K562 (cell line): Measurements from ENCODE around the gene ZNF613. TPM values are rescaled to one million over a fixed set of nuclear protein-coding genes. Genes with fewer than 3 reads are reported as not detected.
A peak's percentile ranks its signal among the peaks of the same experiment; 100 is the strongest.

ENCODE experiments used
- ARHGAP35 ChIP-seq: fragments of 450-650 bp; IDR thresholded peaks from 2 replicates; pipeline ENCODE4 v1.6.1; 2018; ENCODE audit not compliant: partially characterized antibody
- BCOR ChIP-seq: fragments of 450-650 bp; IDR thresholded peaks from 2 replicates; pipeline ENCODE4 v1.6.1; 2016
- CBX8 ChIP-seq: fragments of 200-600 bp; sonication (generic); IDR thresholded peaks from 2 replicates; pipeline ENCODE4 v1.6.1; 2012; ENCODE audit warnings: borderline replicate concordance, mixed run types, low read depth, mild to moderate bottlenecking, moderate library complexity, mixed read lengths, low read length, control low read depth, inconsistent platforms; ENCODE audit not compliant: poor library complexity, severe bottlenecking; ENCODE audit errors: extremely low read depth
- CCAR2 ChIP-seq: fragments of 200-400 bp; formaldehyde crosslinking; IDR thresholded peaks from 2 replicates; pipeline ENCODE4 v1.6.1; 2017; ENCODE audit warnings: mild to moderate bottlenecking, low read depth, low read length
- FOXM1 ChIP-seq, 2 experiments: fragments of 450-650 bp in 1 of 2; sonication (generic) in 1 of 2; formaldehyde crosslinking in 1 of 2; IDR thresholded peaks; 2 replicates each; pipeline versions ENCODE4 v1.6.1 to v1.9.0; 2017 to 2022; ENCODE audit warnings: low read depth in 2 of 2, mild to moderate bottlenecking in 2 of 2, missing genetic modification reagents in 1 of 2, moderate library complexity in 1 of 2
- HDAC1 ChIP-seq, 2 experiments: fragments of 450-650 bp; IDR thresholded peaks; 2 replicates each; pipeline ENCODE4 v1.6.1; 2016 to 2017; ENCODE audit warnings: inconsistent platforms in 1 of 2, mild to moderate bottlenecking in 1 of 2, moderate library complexity in 1 of 2
- KAT7 ChIP-seq: sonication (generic); formaldehyde crosslinking; IDR thresholded peaks from 2 replicates; pipeline ENCODE4 v1.8.0; 2022; ENCODE audit warnings: missing genetic modification reagents, mild to moderate bottlenecking, borderline replicate concordance
- KLF6 ChIP-seq: fragments of 250-450 bp; sonication (Bioruptor Pico); IDR thresholded peaks from 2 replicates; pipeline ENCODE4 v1.4.0; 2020; ENCODE audit warnings: mild to moderate bottlenecking, moderate library complexity, borderline replicate concordance
- NRF1 ChIP-seq, 2 experiments: fragments of 450-650 bp; IDR thresholded peaks in 1 of 2; conservative IDR thresholded peaks in 1 of 2; 2 replicates each; pipeline ENCODE4 v1.6.1; 2014; ENCODE audit warnings: mild to moderate bottlenecking in 2 of 2
- RBM34 ChIP-seq: fragments of 200-400 bp; formaldehyde crosslinking; IDR thresholded peaks from 2 replicates; pipeline ENCODE4 v1.6.1; 2018; ENCODE audit warnings: low read length, borderline replicate concordance; ENCODE audit not compliant: insufficient read depth
- TAF7 ChIP-seq: fragments of 450-650 bp; IDR thresholded peaks from 2 replicates; pipeline ENCODE4 v1.6.1; 2016; ENCODE audit warnings: missing genetic modification characterization, missing compliant biosample characterization
- TRIM24 ChIP-seq, 2 experiments: fragments of 450-650 bp; IDR thresholded peaks; 2 replicates each; pipeline ENCODE4 v1.6.1; 2016
- ZNF232 ChIP-seq: sonication (generic); formaldehyde crosslinking; IDR thresholded peaks from 2 replicates; pipeline ENCODE4 v1.8.0; 2022; ENCODE audit warnings: mild to moderate bottlenecking, missing genetic modification reagents
- ZNF586 ChIP-seq: fragments of 450-650 bp; formaldehyde crosslinking; conservative IDR thresholded peaks from 2 replicates; pipeline ENCODE4 v1.4.0; 2020; ENCODE audit warnings: mild to moderate bottlenecking, moderate library complexity
- ZNF76 ChIP-seq: fragments of 250-450 bp; sonication (Bioruptor Pico); IDR thresholded peaks from 2 replicates; pipeline ENCODE4 v1.4.0; 2020; ENCODE audit warnings: mild to moderate bottlenecking, moderate library complexity, borderline replicate concordance
- polyA plus RNA-seq, 8 experiments: library from polyadenylated mRNA; depleted of rRNA in 4 of 8; stranded (reverse) in 5 of 8; unstranded in 3 of 8; fragments of >200 nt; fragmentation: Nextera tagmentation in 2 of 8; fragmentation: Illumina TruSeq in 1 of 8; extraction: Ambion mirVana in 2 of 8; extraction: Trizol in 1 of 8; gene quantifications; 2 replicates each; pipeline versions ENCODE4 v1.2.1 to v1.2.3, GENCODE V29; 2011 to 2014; ENCODE audit warnings: inconsistent platforms in 1 of 8, missing spikeins in 1 of 8
- total RNA-seq, 7 experiments: library from RNA; depleted of rRNA in 6 of 7; stranded (reverse); fragments of >200 nt in 6 of 7; fragmentation: Illumina TruSeq in 2 of 7; extraction: Trizol in 2 of 7; gene quantifications; 2 replicates each; pipeline versions ENCODE4 v1.2.1 to v1.2.3, GENCODE V29; 2011 to 2021; ENCODE audit warnings: low replicate concordance in 1 of 7
- TF ChIP-seq, protein P1 (sequence below): fragments of 450-650 bp; IDR thresholded peaks from 2 replicates; pipeline ENCODE4 v1.6.1; 2014; ENCODE audit warnings: low read depth, mild to moderate bottlenecking, moderate library complexity, borderline replicate concordance
- TF ChIP-seq, protein P2 (sequence below): sonication (generic); formaldehyde crosslinking; IDR thresholded peaks from 2 replicates; pipeline ENCODE4 v1.5.0; 2020; ENCODE audit warnings: missing genetic modification reagents
- TF ChIP-seq, protein P3 (sequence below): fragments of 450-650 bp; formaldehyde crosslinking; IDR thresholded peaks from 2 replicates; pipeline ENCODE4 v1.4.0; 2020; ENCODE audit warnings: mild to moderate bottlenecking, moderate library complexity

Gene ZNF613
- total and polyA plus RNA-seq, 9 of the 15 experiments (the other 6 are each of a cell fraction or from before 2014, with no cell fraction given): 2.1 to 4.5 (median 2.7) TPM

DNA sequence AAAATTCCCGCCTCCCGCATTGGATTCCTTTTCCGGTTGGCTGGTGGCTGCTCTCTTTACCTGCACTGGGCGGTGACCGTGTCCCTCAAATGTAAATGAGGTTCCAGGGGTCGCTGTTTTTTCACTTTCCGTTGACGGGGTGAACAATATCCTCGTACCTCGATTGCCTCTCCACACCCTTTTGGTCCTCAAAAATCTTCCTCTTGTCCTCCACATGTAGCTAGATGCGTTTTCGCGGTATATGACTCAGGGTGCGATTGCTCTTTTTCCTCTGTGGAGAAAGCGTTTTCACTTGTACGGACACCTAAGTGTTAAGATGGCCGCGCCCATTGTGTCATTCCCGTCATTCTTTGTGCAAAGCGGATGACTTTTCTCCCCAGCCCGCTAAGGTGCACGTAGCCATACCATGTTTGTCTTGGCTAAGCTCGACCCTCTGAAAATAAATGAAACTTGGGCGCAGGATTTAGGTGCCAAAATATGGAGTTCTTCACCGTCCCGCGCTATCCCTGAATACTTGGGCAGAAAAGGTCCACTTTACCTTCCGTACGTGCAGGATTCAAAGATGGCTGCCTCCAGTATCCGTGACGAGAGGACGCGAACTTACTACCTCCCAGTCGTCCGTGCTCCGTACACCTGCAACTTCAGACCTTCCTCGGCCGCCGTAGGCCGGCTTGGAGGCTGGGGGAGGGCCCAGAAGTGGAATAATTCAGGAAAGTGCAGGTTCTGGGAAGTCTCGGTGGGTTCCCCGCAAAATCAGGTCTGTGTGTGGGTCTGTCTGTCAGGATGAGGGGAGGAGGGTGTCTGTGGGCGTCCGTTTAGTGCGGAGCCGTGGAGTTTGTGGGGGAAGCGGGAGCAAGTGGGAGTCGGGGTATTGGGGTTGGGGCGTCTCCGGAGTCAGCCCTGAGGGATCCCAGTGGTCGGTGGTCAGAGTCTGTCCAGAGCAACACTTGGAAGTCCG, at the start of gene ZNF613 (continued):
- TF ChIP-seq ARHGAP35 (no peak), KLF6 (CRISPR knock-in tag) (no peak), FOXM1 (IDR thresholded peaks at IDR 0.05; ENCODE audit: low read depth) (peak; percentile 2; the same call in 1 of the 2 replicates), FOXM1 (CRISPR knock-in tag; IDR thresholded peaks at IDR 0.05; ENCODE audit: low read depth) (no peak), ZNF76 (CRISPR knock-in tag) (peak; percentile 83; the same call in 1 of the 2 replicates), CBX8 (no peak), HDAC1 (IDR thresholded peaks at IDR 0.05) (peak in 1 of 2 experiments; percentile 75; a peak in 2 of 4 replicates), NRF1 (conservative IDR thresholded peaks at IDR 0.05 in 1 of 2, IDR thresholded peaks at IDR 0.05 in 1 of 2) (peak in 1 of 2 experiments; percentile 22; a peak in 1 of 4 replicates), ZNF586 (CRISPR knock-in tag) (no peak), CCAR2 (no peak), RBM34 (no peak), ZNF232 (CRISPR knock-in tag) (no peak), BCOR (no peak), TAF7 (tag) (no peak), KAT7 (CRISPR knock-in tag) (no peak), TRIM24 (IDR thresholded peaks at IDR 0.05) (peak in 1 of 2 experiments; percentile 29; a peak in 2 of 4 replicates)
- TF ChIP-seq, protein P1, sequence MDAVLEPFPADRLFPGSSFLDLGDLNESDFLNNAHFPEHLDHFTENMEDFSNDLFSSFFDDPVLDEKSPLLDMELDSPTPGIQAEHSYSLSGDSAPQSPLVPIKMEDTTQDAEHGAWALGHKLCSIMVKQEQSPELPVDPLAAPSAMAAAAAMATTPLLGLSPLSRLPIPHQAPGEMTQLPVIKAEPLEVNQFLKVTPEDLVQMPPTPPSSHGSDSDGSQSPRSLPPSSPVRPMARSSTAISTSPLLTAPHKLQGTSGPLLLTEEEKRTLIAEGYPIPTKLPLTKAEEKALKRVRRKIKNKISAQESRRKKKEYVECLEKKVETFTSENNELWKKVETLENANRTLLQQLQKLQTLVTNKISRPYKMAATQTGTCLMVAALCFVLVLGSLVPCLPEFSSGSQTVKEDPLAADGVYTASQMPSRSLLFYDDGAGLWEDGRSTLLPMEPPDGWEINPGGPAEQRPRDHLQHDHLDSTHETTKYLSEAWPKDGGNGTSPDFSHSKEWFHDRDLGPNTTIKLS: peak; percentile 70
- TF ChIP-seq, protein P2, sequence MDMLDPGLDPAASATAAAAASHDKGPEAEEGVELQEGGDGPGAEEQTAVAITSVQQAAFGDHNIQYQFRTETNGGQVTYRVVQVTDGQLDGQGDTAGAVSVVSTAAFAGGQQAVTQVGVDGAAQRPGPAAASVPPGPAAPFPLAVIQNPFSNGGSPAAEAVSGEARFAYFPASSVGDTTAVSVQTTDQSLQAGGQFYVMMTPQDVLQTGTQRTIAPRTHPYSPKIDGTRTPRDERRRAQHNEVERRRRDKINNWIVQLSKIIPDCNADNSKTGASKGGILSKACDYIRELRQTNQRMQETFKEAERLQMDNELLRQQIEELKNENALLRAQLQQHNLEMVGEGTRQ (CRISPR knock-in tag): no peak
- TF ChIP-seq, protein P3, sequence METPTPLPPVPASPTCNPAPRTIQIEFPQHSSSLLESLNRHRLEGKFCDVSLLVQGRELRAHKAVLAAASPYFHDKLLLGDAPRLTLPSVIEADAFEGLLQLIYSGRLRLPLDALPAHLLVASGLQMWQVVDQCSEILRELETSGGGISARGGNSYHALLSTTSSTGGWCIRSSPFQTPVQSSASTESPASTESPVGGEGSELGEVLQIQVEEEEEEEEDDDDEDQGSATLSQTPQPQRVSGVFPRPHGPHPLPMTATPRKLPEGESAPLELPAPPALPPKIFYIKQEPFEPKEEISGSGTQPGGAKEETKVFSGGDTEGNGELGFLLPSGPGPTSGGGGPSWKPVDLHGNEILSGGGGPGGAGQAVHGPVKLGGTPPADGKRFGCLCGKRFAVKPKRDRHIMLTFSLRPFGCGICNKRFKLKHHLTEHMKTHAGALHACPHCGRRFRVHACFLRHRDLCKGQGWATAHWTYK: 0 out of 2 replicates have a peak, but pooled peaks have one; percentile 26
- TF ChIP-seq, all 486 proteins: peak for 129
